WTC11 (cell line): ENCODE data around the gene ZFHX2. TPM values are rescaled to one million over a fixed set of nuclear protein-coding genes. Genes with fewer than 3 reads are reported as not detected.

Source experiments
- ATAC-seq: fragments of 200-7000 bp; cut with Tn5 transposase; 2 replicates; pipeline ENCODE4 v1.10.0; 2021; ENCODE audit warnings: mild to moderate bottlenecking, moderate library complexity
- CTCF ChIA-PET: fragments of 300-600 bp; sonication (Branson Sonifier 250); formaldehyde crosslinking; loops from one replicate; lab custom pipeline; 2021; ENCODE audit warnings: antibody characterized with exemption; lab: Charles Lee
- POLR2A ChIA-PET: fragments of 350-600 bp; sonication (Branson Sonifier 250); formaldehyde crosslinking; loops from one replicate; lab custom pipeline; 2021; ENCODE audit warnings: antibody characterized with exemption; lab: Charles Lee
- DNase-seq: peaks from one replicate; pipeline ENCODE4 v3.0.0; 2021; ENCODE audit warnings: low spot score
- H3K27ac Mint-ChIP-seq: 2 replicates; pipeline ENCODE4 v1.8.0; 2021; ENCODE audit warnings: mixed read lengths
- H3K27me3 Mint-ChIP-seq: 2 replicates; pipeline ENCODE4 v1.8.0; 2021; ENCODE audit warnings: low read depth, mild to moderate bottlenecking, moderate library complexity, mixed read lengths
- H3K36me3 Mint-ChIP-seq: 2 replicates; pipeline ENCODE4 v1.8.0; 2021; ENCODE audit warnings: mixed read lengths
- H3K4me1 Mint-ChIP-seq: 2 replicates; pipeline ENCODE4 v1.8.0; 2022; ENCODE audit warnings: mixed read lengths
- H3K4me3 Mint-ChIP-seq: 2 replicates; pipeline ENCODE4 v1.8.0; 2021; ENCODE audit warnings: mild to moderate bottlenecking, moderate library complexity, mixed read lengths
- H3K9me3 Mint-ChIP-seq: 2 replicates; pipeline ENCODE4 v1.8.0; 2021; ENCODE audit warnings: mixed read lengths
- CREM ChIP-seq: sonication (generic); formaldehyde crosslinking; IDR thresholded peaks from 2 replicates; pipeline ENCODE4 v1.8.1; 2022; ENCODE audit warnings: mild to moderate bottlenecking, missing genetic modification reagents, moderate library complexity
- ETV6 ChIP-seq: sonication (generic); formaldehyde crosslinking; IDR thresholded peaks from 2 replicates; pipeline ENCODE4 v1.8.1; 2022; ENCODE audit warnings: mild to moderate bottlenecking, missing genetic modification reagents
- FOXJ3 ChIP-seq: sonication (generic); formaldehyde crosslinking; IDR thresholded peaks from 2 replicates; pipeline ENCODE4 v1.9.0; 2021; ENCODE audit warnings: missing genetic modification reagents, mild to moderate bottlenecking, borderline replicate concordance
- GTF2I ChIP-seq: fragments of 250-450 bp; sonication (Bioruptor Pico); conservative IDR thresholded peaks from 2 replicates; pipeline ENCODE4 v1.4.0; 2021; ENCODE audit warnings: mild to moderate bottlenecking
- HMGA2 ChIP-seq: fragments of 250-450 bp; sonication (Bioruptor Pico); IDR thresholded peaks from 2 replicates; pipeline ENCODE4 v1.4.0; 2021; ENCODE audit warnings: mild to moderate bottlenecking, moderate library complexity
- MXD4 ChIP-seq: fragments of 250-450 bp; sonication (Bioruptor Pico); IDR thresholded peaks from 2 replicates; pipeline ENCODE4 v1.8.0; 2021; ENCODE audit warnings: mild to moderate bottlenecking, moderate library complexity, borderline replicate concordance
- MYBL2 ChIP-seq: sonication (generic); formaldehyde crosslinking; IDR thresholded peaks from 2 replicates; pipeline ENCODE4 v1.8.1; 2023; ENCODE audit warnings: mild to moderate bottlenecking, moderate library complexity, missing genetic modification reagents
- NFE2L1 ChIP-seq: sonication (generic); formaldehyde crosslinking; IDR thresholded peaks from 2 replicates; pipeline ENCODE4 v1.8.1; 2023; ENCODE audit warnings: missing genetic modification reagents
- NR2C2 ChIP-seq: sonication (generic); formaldehyde crosslinking; IDR thresholded peaks from 2 replicates; pipeline ENCODE4 v1.8.0; 2022; ENCODE audit warnings: mild to moderate bottlenecking, missing genetic modification reagents
- NR3C1 ChIP-seq: sonication (generic); formaldehyde crosslinking; conservative IDR thresholded peaks from 2 replicates; pipeline ENCODE4 v1.8.1; 2023; ENCODE audit warnings: low read depth, mild to moderate bottlenecking, missing genetic modification reagents
- RELA ChIP-seq: sonication (generic); formaldehyde crosslinking; IDR thresholded peaks from 2 replicates; pipeline ENCODE4 v1.8.1; 2022; ENCODE audit warnings: missing genetic modification reagents, mild to moderate bottlenecking, borderline replicate concordance
- RORB ChIP-seq: fragments of 250-450 bp; sonication (Bioruptor Pico); IDR thresholded peaks from 2 replicates; pipeline ENCODE4 v1.9.0; 2021; ENCODE audit warnings: mild to moderate bottlenecking
- SMAD3 ChIP-seq: sonication (generic); formaldehyde crosslinking; IDR thresholded peaks from 2 replicates; pipeline ENCODE4 v1.8.0; 2022; ENCODE audit warnings: missing genetic modification reagents, mild to moderate bottlenecking, borderline replicate concordance
- SOX15 ChIP-seq: fragments of 250-450 bp; sonication (Bioruptor Pico); IDR thresholded peaks from 2 replicates; pipeline ENCODE4 v1.9.0; 2021; ENCODE audit warnings: mild to moderate bottlenecking
- ZNF317 ChIP-seq: sonication (generic); formaldehyde crosslinking; IDR thresholded peaks from 2 replicates; pipeline ENCODE4 v1.8.1; 2023; ENCODE audit warnings: low read depth, mild to moderate bottlenecking, moderate library complexity, missing genetic modification reagents, borderline replicate concordance
- total RNA-seq: library from RNA; stranded (reverse); gene quantifications from 3 replicates; pipeline ENCODE4 v1.2.3, GENCODE V29; 2021
- TF ChIP-seq, protein P1 (sequence below): sonication (generic); formaldehyde crosslinking; IDR thresholded peaks from 2 replicates; pipeline ENCODE4 v1.8.0; 2022; ENCODE audit warnings: mild to moderate bottlenecking, missing genetic modification reagents
- TF ChIP-seq, protein P2 (sequence below): sonication (generic); formaldehyde crosslinking; IDR thresholded peaks from 2 replicates; pipeline ENCODE4 v1.8.0; 2023; ENCODE audit warnings: mild to moderate bottlenecking, missing genetic modification reagents
- TF ChIP-seq, protein P3 (sequence below): sonication (generic); formaldehyde crosslinking; IDR thresholded peaks from 2 replicates; pipeline ENCODE4 v1.8.0; 2022; ENCODE audit warnings: mild to moderate bottlenecking, missing genetic modification reagents
- TF ChIP-seq, protein P4 (sequence below): sonication (generic); formaldehyde crosslinking; IDR thresholded peaks from 2 replicates; pipeline ENCODE4 v1.8.1; 2023; ENCODE audit warnings: mild to moderate bottlenecking, missing genetic modification reagents, moderate library complexity
- TF ChIP-seq, protein P5 (sequence below): sonication (generic); formaldehyde crosslinking; IDR thresholded peaks from 2 replicates; pipeline ENCODE4 v1.8.1; 2023; ENCODE audit warnings: mild to moderate bottlenecking, missing genetic modification reagents, moderate library complexity

ZFHX2 gene
- total RNA-seq, 1 experiment from 2014 or later, result 16.4 TPM

DNA sequence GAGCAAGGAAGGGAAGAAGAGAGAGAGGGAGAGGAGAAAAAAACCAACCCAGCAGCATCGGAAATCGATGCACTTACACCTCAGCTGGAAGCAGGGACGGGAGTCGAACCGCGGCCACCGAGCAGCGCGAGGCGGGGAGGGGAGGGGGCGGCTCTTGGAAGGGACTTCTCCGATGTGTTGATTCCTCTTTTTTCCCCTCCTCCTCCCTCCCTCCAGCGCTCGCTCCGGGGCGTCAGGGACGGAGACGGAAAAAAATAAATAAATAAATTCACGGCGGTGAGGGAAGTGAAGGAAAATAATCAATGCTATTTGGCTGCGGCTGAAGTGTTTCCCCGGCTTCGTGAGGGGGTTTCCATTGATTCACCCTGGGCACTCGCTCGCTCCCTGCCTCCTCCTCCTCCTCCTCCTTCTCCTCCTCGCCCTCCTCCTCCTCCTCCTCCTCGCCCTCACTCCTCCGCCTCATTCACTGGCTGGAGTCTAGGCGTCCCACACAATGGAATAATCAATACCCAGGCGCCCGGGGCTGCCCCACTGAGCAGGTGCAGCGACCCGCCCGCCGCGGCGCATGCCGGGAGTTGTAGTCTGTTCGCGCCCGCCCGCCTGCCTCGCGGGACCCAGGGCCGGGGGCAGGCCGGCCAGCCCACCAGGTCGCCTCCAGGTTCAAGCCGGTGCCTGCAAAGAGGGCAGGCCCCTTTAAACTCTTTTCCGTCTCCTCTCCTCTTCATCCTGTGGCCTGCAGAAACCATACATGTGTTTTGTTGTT lies at the start of gene ZFHX2 (continued):
- TF ChIP-seq FOXJ3 (CRISPR knock-in tag) (no peak), ETV6 (CRISPR knock-in tag) (no peak), MYBL2 (CRISPR knock-in tag) (no peak; the same call in 1 of the 2 replicates), CREM (CRISPR knock-in tag) (no peak), ZNF317 (CRISPR knock-in tag) (no peak), HMGA2 (no peak), GTF2I (CRISPR knock-in tag) (no peak), SMAD3 (CRISPR knock-in tag) (no peak), NR3C1 (CRISPR knock-in tag) (no peak)
- TF ChIP-seq, protein P1, sequence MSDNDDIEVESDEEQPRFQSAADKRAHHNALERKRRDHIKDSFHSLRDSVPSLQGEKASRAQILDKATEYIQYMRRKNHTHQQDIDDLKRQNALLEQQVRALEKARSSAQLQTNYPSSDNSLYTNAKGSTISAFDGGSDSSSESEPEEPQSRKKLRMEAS, result peak; percentile 19; the same call in 1 of the 2 replicates
- TF ChIP-seq, protein P2, sequence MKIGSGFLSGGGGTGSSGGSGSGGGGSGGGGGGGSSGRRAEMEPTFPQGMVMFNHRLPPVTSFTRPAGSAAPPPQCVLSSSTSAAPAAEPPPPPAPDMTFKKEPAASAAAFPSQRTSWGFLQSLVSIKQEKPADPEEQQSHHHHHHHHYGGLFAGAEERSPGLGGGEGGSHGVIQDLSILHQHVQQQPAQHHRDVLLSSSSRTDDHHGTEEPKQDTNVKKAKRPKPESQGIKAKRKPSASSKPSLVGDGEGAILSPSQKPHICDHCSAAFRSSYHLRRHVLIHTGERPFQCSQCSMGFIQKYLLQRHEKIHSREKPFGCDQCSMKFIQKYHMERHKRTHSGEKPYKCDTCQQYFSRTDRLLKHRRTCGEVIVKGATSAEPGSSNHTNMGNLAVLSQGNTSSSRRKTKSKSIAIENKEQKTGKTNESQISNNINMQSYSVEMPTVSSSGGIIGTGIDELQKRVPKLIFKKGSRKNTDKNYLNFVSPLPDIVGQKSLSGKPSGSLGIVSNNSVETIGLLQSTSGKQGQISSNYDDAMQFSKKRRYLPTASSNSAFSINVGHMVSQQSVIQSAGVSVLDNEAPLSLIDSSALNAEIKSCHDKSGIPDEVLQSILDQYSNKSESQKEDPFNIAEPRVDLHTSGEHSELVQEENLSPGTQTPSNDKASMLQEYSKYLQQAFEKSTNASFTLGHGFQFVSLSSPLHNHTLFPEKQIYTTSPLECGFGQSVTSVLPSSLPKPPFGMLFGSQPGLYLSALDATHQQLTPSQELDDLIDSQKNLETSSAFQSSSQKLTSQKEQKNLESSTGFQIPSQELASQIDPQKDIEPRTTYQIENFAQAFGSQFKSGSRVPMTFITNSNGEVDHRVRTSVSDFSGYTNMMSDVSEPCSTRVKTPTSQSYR (CRISPR knock-in tag), result no peak
- TF ChIP-seq, protein P3, sequence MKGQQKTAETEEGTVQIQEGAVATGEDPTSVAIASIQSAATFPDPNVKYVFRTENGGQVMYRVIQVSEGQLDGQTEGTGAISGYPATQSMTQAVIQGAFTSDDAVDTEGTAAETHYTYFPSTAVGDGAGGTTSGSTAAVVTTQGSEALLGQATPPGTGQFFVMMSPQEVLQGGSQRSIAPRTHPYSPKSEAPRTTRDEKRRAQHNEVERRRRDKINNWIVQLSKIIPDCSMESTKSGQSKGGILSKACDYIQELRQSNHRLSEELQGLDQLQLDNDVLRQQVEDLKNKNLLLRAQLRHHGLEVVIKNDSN (CRISPR knock-in tag), result no peak
- TF ChIP-seq, protein P4, sequence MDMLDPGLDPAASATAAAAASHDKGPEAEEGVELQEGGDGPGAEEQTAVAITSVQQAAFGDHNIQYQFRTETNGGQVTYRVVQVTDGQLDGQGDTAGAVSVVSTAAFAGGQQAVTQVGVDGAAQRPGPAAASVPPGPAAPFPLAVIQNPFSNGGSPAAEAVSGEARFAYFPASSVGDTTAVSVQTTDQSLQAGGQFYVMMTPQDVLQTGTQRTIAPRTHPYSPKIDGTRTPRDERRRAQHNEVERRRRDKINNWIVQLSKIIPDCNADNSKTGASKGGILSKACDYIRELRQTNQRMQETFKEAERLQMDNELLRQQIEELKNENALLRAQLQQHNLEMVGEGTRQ, result no peak
- TF ChIP-seq, protein P5, sequence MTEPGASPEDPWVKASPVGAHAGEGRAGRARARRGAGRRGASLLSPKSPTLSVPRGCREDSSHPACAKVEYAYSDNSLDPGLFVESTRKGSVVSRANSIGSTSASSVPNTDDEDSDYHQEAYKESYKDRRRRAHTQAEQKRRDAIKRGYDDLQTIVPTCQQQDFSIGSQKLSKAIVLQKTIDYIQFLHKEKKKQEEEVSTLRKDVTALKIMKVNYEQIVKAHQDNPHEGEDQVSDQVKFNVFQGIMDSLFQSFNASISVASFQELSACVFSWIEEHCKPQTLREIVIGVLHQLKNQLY (CRISPR knock-in tag), result no peak

DNA sequence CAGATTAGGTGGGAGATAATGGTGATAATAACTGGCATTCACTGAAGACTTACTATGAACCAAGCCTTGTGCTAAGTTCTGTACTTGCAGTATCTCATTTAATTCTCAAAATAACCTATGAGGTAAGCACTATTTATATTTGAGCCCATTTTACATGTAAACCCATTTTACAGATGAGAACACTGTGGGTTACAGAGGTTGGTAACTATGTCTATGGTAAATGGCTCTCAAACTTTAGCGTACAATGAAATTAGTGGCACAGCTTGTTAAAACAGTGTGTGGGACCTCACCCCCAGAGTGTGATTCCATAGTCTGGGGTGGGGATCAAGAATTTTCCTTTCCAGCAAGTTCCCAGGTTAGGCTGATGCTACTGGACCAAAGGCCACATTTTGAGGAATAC lies 49.2 kb upstream of the ZFHX2 start:
- no peaks in the 10 kb centered on the region for H3K36me3 Mint-ChIP-seq
- ChIA-PET CTCF (interaction anchor here (1.5 kb wide), 1 partner anchor 12 kb away, joined by 8 read pairs; no protein-coding TSS in a partner anchor), POLR2A (no interaction called here)
- H3K4me1 Mint-ChIP-seq, result no peaks in the 10 kb centered on the region
- H3K4me3 Mint-ChIP-seq, result no peak overlapping the region
- H3K27ac Mint-ChIP-seq, result no peak overlapping the region
- DNase-seq, result no peak
- peaks cover 3% of the 10 kb centered on the region; the same call in 1 of the 2 replicates for H3K27me3 Mint-ChIP-seq
- 0 out of 2 replicates have a peak, but pooled peaks cover 3% of the 10 kb centered on the region for H3K9me3 Mint-ChIP-seq
- no peak for ATAC-seq
- TF ChIP-seq RORB (CRISPR knock-in tag), result no peak
- TF ChIP-seq NFE2L1, result no peak
- TF ChIP-seq MXD4 (CRISPR knock-in tag), result no peak
- TF ChIP-seq, protein P1, result no peak
- no peak for TF ChIP-seq NR2C2 (CRISPR knock-in tag)
- no peak for TF ChIP-seq GTF2I (CRISPR knock-in tag)
- no peak for TF ChIP-seq SOX15 (CRISPR knock-in tag)
- TF ChIP-seq RELA (CRISPR knock-in tag), result no peak
